GM13976 (cell line): ENCODE results near the gene HAL.

Experiments used
- DNase-seq: peaks from one replicate; pipeline ENCODE4 v3.0.0; 2012; ENCODE audit warnings: low spot score
- in situ Hi-C: fragments of 300-500 bp; cut with MboI; formaldehyde crosslinking; loops from one replicate; pipeline ENCODE4 v1.12.0; 2022; ENCODE audit warnings: low sequenced_read_pairs, mixed read lengths, inconsistent platforms; ENCODE audit not compliant: unreplicated experiment
- TF ChIP-seq, protein P1 (sequence below): IDR thresholded peaks from 2 replicates; pipeline ENCODE4 v1.5.1; 2012; ENCODE audit warnings: borderline replicate concordance, mild to moderate bottlenecking; ENCODE audit not compliant: insufficient read depth; ENCODE audit errors: extremely low read depth, missing control alignments, control extremely low read depth

Gene HAL

DNA sequence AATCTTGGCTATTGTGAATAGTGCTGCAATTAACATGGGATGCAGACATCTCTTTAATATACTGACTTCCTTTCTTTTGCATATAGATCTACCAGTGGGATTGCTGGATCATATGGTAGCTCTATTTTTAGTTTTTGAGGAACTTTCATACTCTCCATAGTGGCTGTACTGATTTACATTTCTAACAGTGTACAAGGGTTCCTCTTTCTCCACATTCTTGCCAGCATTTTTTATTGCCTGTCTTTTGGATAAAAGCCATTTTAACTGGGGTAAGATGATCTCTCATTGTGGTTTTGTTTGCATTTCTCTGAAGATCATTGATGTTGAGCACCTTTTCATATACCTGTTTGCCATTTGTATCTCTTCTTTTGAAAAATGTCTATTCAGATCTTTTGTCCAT, 44.6 kb downstream of the HAL start:
- TF ChIP-seq, protein P1, sequence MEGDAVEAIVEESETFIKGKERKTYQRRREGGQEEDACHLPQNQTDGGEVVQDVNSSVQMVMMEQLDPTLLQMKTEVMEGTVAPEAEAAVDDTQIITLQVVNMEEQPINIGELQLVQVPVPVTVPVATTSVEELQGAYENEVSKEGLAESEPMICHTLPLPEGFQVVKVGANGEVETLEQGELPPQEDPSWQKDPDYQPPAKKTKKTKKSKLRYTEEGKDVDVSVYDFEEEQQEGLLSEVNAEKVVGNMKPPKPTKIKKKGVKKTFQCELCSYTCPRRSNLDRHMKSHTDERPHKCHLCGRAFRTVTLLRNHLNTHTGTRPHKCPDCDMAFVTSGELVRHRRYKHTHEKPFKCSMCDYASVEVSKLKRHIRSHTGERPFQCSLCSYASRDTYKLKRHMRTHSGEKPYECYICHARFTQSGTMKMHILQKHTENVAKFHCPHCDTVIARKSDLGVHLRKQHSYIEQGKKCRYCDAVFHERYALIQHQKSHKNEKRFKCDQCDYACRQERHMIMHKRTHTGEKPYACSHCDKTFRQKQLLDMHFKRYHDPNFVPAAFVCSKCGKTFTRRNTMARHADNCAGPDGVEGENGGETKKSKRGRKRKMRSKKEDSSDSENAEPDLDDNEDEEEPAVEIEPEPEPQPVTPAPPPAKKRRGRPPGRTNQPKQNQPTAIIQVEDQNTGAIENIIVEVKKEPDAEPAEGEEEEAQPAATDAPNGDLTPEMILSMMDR: no peak
- in situ Hi-C loops: no loop called here
- DNase-seq: no peak

DNA sequence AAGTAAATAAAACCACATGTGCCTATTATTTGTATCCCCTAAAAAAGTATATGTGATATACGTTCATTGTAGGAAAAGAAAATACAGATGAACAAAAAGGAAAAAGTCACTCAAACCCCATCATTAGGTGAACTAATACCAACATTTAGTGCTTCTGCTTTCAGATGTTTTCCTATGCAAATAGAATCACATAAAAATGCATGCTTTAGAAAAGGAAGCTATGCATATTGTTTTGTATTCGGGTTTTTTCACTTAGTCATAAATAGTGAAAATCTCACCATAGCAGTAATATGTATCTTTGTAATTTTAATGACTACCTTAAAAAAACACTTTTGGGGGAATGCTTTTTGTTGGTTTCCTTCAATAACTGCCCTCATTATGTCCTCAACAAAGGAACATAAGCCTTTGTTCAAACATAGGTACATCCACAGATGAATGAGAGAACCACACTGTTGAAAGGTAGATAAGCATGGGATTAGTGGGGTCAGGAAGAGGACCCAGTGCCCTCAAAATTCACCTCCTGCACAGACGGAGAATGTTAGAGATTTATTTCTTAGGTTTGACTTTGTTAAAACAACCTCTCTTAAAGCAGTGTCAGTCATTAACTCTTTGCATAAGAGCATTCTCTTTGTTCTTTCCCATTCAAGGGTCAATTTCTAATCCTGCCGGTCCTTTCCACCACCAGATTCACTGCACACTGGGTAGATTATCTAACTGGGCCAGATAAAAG, 46.5 kb downstream of the HAL start:
- no peak for DNase-seq
- in situ Hi-C loops: no loop called here
- TF ChIP-seq, protein P1: no peak

DNA sequence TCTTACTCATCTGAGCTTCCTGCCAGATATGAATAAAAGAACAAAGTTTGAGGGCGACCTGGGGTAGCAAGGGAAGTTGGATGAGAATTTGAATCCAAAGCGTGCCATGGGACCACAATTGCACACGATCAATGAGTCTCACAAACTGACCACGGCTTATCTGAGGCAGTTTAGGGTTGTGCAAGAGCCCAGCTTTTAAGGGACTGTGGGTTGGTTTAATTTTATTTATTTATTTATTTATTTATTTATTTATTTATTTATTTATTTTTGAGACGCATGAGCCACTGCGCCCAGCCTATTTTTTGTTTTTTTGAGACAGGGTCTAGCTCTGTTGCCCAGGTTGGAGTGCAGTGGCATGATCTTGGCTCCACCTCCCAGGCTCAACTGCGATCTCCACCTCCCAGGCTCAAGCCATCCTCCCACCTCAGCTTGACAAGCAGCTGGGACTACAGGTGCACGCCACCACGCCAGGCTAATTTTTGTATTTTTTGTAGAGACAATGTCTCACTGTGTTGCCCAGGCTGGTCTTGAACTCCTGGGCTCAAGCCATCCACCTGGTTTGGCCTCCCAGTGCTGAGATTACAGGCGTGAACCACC, 51.9 kb downstream of the HAL start:
- DNase-seq: no peak
- in situ Hi-C loops: no loop called here
- TF ChIP-seq, protein P1: no peak

DNA sequence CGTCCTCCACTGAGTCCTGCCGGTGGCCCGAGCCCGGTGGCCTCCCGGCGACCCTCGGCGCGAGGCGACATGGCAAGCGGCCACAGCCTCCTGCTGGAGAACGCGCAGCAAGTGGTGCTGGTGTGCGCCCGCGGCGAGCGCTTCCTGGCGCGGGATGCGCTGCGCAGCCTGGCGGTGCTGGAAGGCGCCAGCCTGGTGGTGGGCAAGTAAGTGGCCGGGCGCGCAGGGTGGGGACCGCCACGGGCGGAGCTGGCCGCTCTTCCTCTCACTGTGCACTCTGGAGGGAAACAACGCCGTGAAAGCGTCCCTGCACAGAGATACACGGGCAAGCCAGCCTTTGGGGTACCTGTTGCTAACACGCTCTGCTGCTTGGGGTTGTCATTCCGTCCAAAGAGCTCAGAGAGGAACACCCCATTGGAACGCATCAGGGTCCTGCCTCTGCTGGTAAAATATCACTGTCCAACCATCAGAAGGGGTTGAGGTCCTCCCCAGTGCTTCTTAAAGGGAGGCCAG, 52.8 kb downstream of the HAL start, which contains the start of gene AMDHD1:
Gene AMDHD1, plus strand, starts transcription at position 2 of the 513 bp plus-strand sequence. Its CDS starts 68 bp downstream, at position 70.
- peak; percentile 77 for DNase-seq
- in situ Hi-C loops: no loop called here
- TF ChIP-seq, protein P1: no peak

DNA sequence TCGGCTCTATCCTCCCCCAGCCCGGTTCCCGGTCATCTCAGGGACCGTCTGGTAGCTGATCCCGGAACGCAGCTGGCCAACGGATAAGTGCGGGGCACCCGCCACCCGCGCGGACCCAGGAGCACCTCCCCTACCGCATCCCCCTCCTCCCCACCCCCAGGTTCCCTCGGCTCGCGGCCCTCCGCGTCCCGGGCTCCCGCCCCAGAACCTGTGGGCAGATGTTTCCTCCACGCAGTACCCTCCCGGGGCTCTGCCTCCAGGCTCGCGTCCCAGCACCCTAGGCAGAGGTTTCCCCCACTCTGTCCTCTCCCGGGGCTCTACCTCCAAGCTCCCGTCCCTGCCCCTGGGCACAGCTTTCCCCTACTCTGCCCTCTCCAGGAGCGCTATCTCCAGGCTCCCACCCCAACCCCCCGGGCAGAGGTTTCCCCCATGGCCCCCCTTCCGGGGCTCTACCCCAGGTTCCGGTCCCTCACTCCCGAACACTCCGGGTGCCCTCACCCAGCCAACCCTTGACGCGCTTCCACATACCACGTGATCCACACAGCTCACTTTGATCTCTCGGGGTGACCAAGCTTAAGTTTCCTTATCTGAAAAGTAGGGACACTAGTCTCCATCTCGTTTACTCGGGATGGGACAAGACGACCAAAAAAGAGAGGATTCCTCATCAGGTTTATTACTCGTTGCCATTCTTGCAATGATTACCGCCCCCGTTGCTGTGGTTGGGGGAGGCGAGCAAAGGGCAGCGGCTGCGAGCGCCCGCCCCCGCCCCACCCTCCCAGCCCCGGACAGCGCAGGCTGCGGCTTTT, 53.4 kb downstream of the HAL start, which contains the start of gene CCDC38:
Gene CCDC38, minus strand, starts transcription at position 91 of the 806 bp plus-strand sequence. CDS start 6,105 bp downstream, outside the sequence.
- TF ChIP-seq, protein P1: no peak
- in situ Hi-C loops: no loop called here
- peak; percentile 94 for DNase-seq

DNA sequence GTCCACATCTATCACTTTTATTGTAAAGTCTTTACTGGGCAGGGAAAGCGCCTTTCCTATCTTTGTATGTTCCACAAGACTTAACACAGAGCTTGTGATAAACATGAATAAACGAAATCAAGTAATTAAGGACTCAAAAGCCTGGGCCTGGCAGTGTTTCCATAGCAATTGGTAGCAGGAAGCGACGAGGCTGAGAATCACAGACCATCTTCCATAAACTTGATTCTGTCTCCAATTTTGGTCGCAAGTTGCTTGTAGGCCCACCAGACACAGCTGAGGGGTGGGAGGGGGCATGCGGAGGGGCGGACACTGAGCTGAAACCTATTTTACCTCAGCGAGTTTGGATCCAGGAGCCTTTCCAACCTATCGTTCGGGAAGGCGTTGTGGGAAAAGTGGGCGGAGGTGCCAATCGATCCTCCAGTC, 54.0 kb downstream of the HAL start:
- TF ChIP-seq, protein P1: no peak
- in situ Hi-C loops: no loop called here
- no peak for DNase-seq
